ENCODE measurements around the gene PSMD14.

The PSMD14 gene

GRCh38 chr2:161420406-161421074 is 112.3 kb downstream of the PSMD14 start:
- DNase-seq: no peak

DNA sequence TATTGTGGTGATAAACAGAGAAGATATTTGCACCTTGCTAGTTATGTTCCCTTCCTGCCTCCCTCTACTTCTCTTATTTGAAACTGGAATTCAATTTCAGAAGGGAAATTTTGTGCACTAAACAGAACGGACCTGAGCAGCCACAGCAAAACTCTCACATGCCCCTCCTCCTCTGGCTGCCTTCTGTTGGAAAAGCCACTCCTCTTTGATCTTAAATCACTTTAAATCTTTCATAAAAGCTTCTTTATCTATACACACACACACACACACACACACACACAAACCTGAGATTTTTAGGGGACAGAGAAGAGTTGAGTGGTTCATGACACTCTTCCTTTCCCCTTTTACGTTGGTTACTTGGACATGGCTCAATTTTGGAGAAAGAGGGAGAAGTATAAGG is 113.5 kb downstream of the PSMD14 start:
- DNase-seq: no peak

DNA sequence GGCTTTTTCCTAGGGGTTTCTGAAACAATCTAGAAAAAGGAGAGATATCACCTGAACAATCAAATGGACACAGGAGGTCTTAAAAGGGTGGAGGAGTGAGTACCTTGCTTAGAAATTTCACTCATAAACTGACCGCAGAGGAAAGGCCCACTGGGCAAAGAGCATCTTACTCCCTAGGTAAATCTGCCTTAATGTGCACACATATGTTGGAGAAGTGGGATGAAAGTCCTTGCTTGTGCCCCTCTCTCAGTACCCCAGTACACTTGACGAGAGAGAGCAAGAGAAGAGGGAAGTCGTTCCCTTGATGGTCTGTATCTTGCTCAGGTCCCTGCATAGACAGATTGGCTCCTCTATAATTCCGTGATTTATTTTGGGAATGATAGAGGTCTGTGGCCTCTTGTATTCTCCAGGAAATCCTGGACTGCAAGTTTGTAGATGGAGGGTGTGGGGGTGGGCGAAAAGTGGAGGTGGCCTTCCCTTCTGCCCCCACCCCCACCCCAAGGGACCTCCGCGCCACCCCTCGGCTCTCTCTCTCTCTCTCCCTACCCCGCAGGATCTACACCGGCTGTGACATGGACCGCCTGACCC is 114.7 kb downstream of the PSMD14 start:
- DNase-seq: no peak

DNA sequence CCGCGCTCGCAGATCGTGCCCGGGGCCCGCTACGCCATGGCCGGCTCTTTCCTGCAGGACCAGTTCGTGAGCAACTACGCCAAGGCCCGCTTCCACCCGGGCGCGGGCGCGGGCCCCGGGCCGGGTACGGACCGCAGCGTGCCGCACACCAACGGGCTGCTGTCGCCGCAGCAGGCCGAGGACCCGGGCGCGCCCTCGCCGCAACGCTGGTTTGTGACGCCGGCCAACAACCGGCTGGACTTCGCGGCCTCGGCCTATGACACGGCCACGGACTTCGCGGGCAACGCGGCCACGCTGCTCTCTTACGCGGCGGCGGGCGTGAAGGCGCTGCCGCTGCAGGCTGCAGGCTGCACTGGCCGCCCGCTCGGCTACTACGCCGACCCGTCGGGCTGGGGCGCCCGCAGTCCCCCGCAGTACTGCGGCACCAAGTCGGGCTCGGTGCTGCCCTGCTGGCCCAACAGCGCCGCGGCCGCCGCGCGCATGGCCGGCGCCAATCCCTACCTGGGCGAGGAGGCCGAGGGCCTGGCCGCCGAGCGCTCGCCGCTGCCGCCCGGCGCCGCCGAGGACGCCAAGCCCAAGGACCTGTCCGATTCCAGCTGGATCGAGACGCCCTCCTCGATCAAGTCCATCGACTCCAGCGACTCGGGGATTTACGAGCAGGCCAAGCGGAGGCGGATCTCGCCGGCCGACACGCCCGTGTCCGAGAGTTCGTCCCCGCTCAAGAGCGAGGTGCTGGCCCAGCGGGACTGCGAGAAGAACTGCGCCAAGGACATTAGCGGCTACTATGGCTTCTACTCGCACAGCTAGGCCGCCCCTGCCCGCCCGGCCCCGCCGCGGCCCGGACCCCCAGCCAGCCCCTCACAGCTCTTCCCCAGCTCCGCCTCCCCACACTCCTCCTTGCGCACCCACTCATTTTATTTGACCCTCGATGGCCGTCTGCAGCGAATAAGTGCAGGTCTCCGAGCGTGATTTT is 115.5 kb downstream of the PSMD14 start:
- no peak for DNase-seq

GRCh38 chr2:161424394-161424769 is 116.2 kb downstream of the PSMD14 start:
- DNase-seq: no peak

DNA sequence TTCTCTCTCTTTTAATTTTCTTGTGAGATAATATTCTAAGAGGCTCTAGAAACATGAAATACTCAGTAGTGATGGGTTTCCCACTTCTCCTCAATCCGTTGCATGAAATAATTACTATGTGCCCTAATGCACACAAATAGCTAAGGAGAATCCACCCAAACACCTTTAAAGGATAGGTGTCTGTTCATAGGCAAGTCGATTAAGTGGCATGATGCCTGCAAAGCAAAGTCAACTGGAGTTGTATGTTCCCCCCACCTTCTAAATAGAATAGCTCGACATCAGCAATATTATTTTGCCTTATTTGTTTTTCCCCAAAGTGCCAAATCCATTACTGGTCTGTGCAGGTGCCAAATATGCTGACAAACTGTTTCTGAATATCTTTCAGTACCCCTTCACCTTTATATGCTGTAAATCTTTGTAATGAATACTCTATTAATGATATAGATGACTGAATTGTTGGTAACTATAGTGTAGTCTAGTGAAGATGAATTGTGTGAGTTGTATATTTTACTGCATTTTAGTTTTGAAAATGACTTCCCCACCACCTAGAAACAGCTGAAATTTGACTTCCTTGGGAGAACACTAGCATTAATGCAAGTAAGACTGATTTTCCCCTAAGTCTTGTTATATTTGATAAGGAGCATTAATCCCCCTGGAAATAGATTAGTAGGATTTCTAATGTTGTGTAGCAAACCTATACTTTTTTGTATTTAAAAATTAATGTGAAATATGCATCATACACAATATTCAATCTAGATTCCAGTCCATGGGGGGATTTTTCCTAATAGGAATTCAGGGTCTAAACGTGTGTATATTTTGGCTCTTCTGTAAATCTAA is 116.9 kb downstream of the PSMD14 start:
- DNase-seq: no peak

DNA sequence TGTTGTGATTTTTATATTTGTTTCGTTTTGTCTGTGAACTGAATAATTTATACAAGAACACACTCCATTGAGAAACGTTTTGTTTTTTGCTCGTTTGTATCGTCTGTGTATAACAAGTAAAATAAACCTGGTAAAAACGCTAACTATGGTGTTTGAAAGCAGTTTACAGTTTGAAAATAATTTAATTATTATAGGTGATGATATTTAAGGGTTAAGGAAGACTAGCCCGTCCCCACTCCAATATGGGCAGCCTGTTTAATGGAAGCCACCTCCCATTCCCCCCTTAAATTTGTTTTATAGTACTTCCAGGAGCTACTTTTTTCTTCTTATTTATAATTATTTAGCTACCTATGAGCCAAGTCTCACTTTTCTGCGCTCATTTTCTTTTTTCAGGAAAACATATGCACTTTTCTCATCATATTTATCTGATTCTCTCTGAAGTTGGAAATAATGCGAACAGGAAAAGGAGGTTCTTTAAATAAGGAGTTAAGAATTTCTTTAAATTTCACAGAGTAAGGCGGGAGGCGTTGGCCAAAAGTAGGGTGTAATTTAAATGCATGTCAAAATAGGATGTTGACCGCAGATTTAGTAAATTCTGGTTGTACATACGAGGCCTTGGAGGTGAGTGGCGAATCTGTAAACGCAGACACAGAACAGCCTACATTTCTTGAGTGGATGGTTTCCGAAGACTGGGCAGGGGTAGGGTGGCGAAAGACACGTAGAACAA is 117.7 kb downstream of the PSMD14 start:
- no peak for DNase-seq

DNA sequence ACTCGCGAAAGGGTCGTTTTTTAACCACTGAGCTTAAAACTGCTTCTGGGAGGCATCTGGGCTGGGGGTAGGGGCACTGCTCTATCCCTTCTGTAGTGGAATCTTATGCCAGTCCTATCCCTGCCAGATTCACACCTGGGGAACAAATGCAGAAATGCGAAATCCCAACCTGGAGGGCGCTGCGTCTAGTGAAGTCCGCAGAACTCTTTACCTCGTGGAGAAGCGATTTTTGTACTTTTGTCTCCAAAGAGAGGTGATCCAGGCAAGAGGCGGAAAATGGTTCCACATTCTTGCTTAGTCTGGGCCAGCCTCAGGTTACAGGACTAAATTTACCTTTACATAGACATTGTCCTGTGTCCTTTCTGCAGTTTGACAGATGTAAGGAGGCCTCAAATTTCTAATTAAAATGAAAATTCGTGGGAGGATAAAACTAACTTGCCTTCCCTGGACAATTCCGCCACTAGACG is 118.3 kb downstream of the PSMD14 start:
- DNase-seq: no peak

- no peak for DNase-seq
Measured at GRCh38 chr2:161426922-161427663, 118.9 kb downstream of the PSMD14 start.

GRCh38 chr2:161427664-161428587 is 119.7 kb downstream of the PSMD14 start:
- no peak for DNase-seq

DNA sequence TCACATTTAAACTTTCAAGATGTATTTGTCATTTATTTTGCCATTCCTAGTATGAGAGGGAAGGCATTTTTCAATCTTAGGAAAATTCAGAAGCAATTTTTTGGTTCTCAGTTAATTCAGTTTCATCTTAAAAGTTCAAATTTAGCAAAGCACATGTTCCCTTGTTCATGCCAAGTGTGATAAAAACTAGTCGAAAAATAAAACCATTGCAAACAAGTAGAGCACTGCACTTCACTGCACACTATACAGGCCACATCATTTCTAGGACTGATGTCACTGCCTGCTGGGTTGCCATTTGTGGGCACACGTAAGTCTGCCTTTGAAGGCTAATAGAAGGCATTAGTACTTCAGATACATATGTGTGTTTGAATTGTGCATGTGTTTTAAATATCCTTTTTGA is 122.2 kb downstream of the PSMD14 start:
- no peak for DNase-seq

- DNase-seq: no peak
Measured at GRCh38 chr2:161432107-161432506, 123.9 kb downstream of the PSMD14 start.

- DNase-seq: no peak
Measured at GRCh38 chr2:161434118-161434517, 125.9 kb downstream of the PSMD14 start.

GRCh38 chr2:161436411-161436810 is 128.2 kb downstream of the PSMD14 start:
- no peak for DNase-seq

DNA sequence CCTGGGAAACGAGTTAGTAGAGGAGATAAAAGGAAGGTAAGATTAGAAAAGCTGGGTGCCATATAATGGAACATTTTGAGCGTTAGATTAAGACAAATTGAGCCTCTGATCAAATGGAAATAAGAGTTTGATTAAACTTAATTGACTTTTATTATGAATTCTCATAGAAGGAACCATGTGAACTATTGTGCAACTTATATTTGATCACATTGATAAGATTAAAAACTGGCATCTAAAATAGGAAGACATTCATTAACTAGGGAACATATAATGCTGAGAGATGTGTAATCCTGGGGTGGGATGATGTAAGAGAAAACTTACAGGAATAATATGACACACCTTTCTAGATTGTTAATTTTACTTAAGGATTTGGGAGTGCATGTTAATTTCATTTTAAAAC is 130.4 kb downstream of the PSMD14 start:
- DNase-seq: no peak

GRCh38 chr2:161445097-161445496 is 136.9 kb downstream of the PSMD14 start:
- no peak for DNase-seq

GRCh38 chr2:161448431-161448830 is 140.2 kb downstream of the PSMD14 start:
- DNase-seq: no peak
